Neuronal stem cell (in vitro differentiated cells): Measurements from ENCODE around the gene SAMD14.

Experiments
- DNase-seq: peaks from one replicate; pipeline ENCODE4 v3.0.0-alpha.2; 2013; ENCODE audit warnings: low spot score
- H2AFZ ChIP-seq: one replicate; pipeline ENCODE4 v1.6.1; 2013; ENCODE audit warnings: mild to moderate bottlenecking, low read length, inconsistent platforms
- H2AK5ac ChIP-seq: 2 replicates; pipeline ENCODE4 v1.6.1; 2013; ENCODE audit warnings: low read depth, mild to moderate bottlenecking, inconsistent platforms, low read length, moderate library complexity, mixed read lengths
- H2BK120ac ChIP-seq: 2 replicates; pipeline ENCODE4 v1.6.1; 2013; ENCODE audit warnings: low read depth, mild to moderate bottlenecking, inconsistent platforms, low read length, moderate library complexity, mixed read lengths
- H2BK12ac ChIP-seq: one replicate; pipeline ENCODE4 v1.6.1; 2013; ENCODE audit warnings: low read length, inconsistent platforms
- H2BK15ac ChIP-seq: 2 replicates; pipeline ENCODE4 v1.6.1; 2013; ENCODE audit warnings: mild to moderate bottlenecking, low read length, inconsistent platforms, mixed read lengths
- H2BK5ac ChIP-seq: one replicate; pipeline ENCODE4 v1.6.1; 2013; ENCODE audit warnings: inconsistent platforms, mild to moderate bottlenecking, low read length, moderate library complexity
- H3K14ac ChIP-seq: one replicate; pipeline ENCODE4 v1.6.1; 2013; ENCODE audit warnings: low read length, inconsistent platforms
- H3K18ac ChIP-seq: 2 replicates; pipeline ENCODE4 v1.6.1; 2013; ENCODE audit warnings: low read length, inconsistent platforms
- H3K23ac ChIP-seq: 2 replicates; pipeline ENCODE4 v1.6.1; 2013; ENCODE audit warnings: low read depth, mild to moderate bottlenecking, mixed read lengths, low read length, inconsistent platforms; ENCODE audit not compliant: poor library complexity
- H3K27ac ChIP-seq: replicated peaks from 3 replicates; pipeline ENCODE4 v1.5.1; 2013; ENCODE audit warnings: low read length, inconsistent platforms
- H3K27me3 ChIP-seq, 3 experiments: 2 replicates each; pipeline ENCODE4 v1.6.1; 2013; ENCODE audit warnings: low read length in 3 of 3, mild to moderate bottlenecking in 2 of 3, inconsistent platforms in 1 of 3, low read depth in 1 of 3, mixed read lengths in 1 of 3, moderate library complexity in 1 of 3; ENCODE audit not compliant: control insufficient read depth in 3 of 3, insufficient read depth in 3 of 3
- H3K36me3 ChIP-seq, 2 donors: replicated peaks in 1 of 2; 2 replicates each; pipeline ENCODE4 v1.6.1; 2013; ENCODE audit warnings: low read length in 2 of 2; ENCODE audit not compliant: control insufficient read depth in 2 of 2, insufficient read depth in 2 of 2
- H3K4ac ChIP-seq: 2 replicates; pipeline ENCODE4 v1.6.1; 2013; ENCODE audit warnings: inconsistent platforms, mild to moderate bottlenecking, low read length, moderate library complexity
- H3K4me1 ChIP-seq, 2 donors: 1 replicate in 1 of 2; 2 replicates in 1 of 2; pipeline ENCODE4 v1.6.1; 2013; ENCODE audit warnings: low read length in 2 of 2, low read depth in 1 of 2; ENCODE audit not compliant: control insufficient read depth in 2 of 2, insufficient read depth in 1 of 2
- H3K4me2 ChIP-seq: one replicate; pipeline ENCODE4 v1.6.1; 2013; ENCODE audit warnings: mild to moderate bottlenecking, low read length, inconsistent platforms; ENCODE audit not compliant: insufficient read depth, poor library complexity, severe bottlenecking
- H3K4me3 ChIP-seq, 2 donors: 2 replicates each; pipeline ENCODE4 v1.5.1; 2013; ENCODE audit warnings: low read length in 2 of 2, mild to moderate bottlenecking in 2 of 2, inconsistent platforms in 1 of 2, moderate library complexity in 1 of 2
- H3K79me1 ChIP-seq: one replicate; pipeline ENCODE4 v1.6.1; 2013; ENCODE audit warnings: low read depth, mild to moderate bottlenecking, inconsistent platforms, low read length, moderate library complexity
- H3K9ac ChIP-seq: one replicate; pipeline ENCODE4 v1.6.1; 2013; ENCODE audit warnings: mild to moderate bottlenecking, low read depth, low read length, inconsistent platforms; ENCODE audit not compliant: poor library complexity
- H3K9me3 ChIP-seq, 2 donors: replicated peaks in 1 of 2; 2 replicates each; pipeline versions ENCODE3 to v1.6.1; 2013; ENCODE audit warnings: low read length in 2 of 2, mild to moderate bottlenecking in 2 of 2, inconsistent platforms in 1 of 2, low read depth in 1 of 2, mixed read lengths in 1 of 2, moderate library complexity in 1 of 2; ENCODE audit not compliant: control insufficient read depth in 2 of 2, insufficient read depth in 1 of 2
- H4K8ac ChIP-seq: one replicate; pipeline ENCODE4 v1.6.1; 2013; ENCODE audit warnings: low read depth, mild to moderate bottlenecking, inconsistent platforms, low read length, moderate library complexity
- H4K91ac ChIP-seq: one replicate; pipeline ENCODE4 v1.6.1; 2013; ENCODE audit warnings: low read length, low read depth, mild to moderate bottlenecking, inconsistent platforms; ENCODE audit not compliant: poor library complexity
- WGBS, 2 donors: extraction: QIAGEN DNeasy Blood & Tissue Kit; methylation state at CpG; one replicate each; pipeline ENCODE4 v1.1.7; 2013; ENCODE audit warnings: missing lambda C conversion rate in 2 of 2, mixed read lengths in 1 of 2; ENCODE audit not compliant: insufficient read length in 2 of 2, insufficient replicate concordance in 1 of 2; ENCODE audit errors: extremely low coverage in 2 of 2; 5-methylcytosine and 5-hydroxymethylcytosine counted together

The SAMD14 gene

GRCh38 chr17:50151041-50151936, 21.3 kb upstream of the SAMD14 start:
- H3K9ac ChIP-seq, result peak overlapping the region; percentile 60
- H3K4me1 ChIP-seq, result peaks cover 20 to 26% of the 10 kb centered on the region in 2 donors
- H3K18ac ChIP-seq, result peak overlapping the region; percentile 21
- H3K9me3 ChIP-seq, result no peaks in the 10 kb centered on the region
- H3K4me3 ChIP-seq, result peak overlapping the region; percentile 73 to 92
- H2AK5ac ChIP-seq, result peak overlapping the region; percentile 15
- peaks cover 17% of the 10 kb centered on the region for H3K79me1 ChIP-seq
- no peak overlapping the region for H3K23ac ChIP-seq
- no peaks in the 10 kb centered on the region for H3K27me3 ChIP-seq
- WGBS, 2 donors, result no CpG with 5 or more reads among the region's 40 CpGs
- H2BK15ac ChIP-seq, result peak overlapping the region; percentile 41
- H3K4me2 ChIP-seq, result peak overlapping the region; percentile 87
- H3K36me3 ChIP-seq, result peaks cover 0 to 6% of the 10 kb centered on the region in 2 donors
- peak overlapping the region; percentile 57 for H2BK5ac ChIP-seq
- no peak overlapping the region for H4K8ac ChIP-seq
- no peak overlapping the region for H3K4ac ChIP-seq
- H2BK12ac ChIP-seq, result no peak overlapping the region
- no peak overlapping the region for H4K91ac ChIP-seq
- peak overlapping the region; percentile 79 for H2AFZ ChIP-seq
- no peak overlapping the region for H3K14ac ChIP-seq
- H2BK120ac ChIP-seq, result no peak overlapping the region
- H3K27ac ChIP-seq, result peak overlapping the region; percentile 80
- DNase-seq, result peak; percentile 90

- peak within 1 kb of the TSS; percentile 87 for H3K23ac ChIP-seq
- peak within 1 kb of the TSS; percentile 97 for H3K4me2 ChIP-seq
- peak within 1 kb of the TSS; percentile 73 to 92 for H3K4me3 ChIP-seq
- peaks cover 0 to 14% of the 10 kb centered on the region in 2 donors for H3K36me3 ChIP-seq
- peaks cover 20 to 27% of the 10 kb centered on the region in 2 donors for H3K4me1 ChIP-seq
- H3K18ac ChIP-seq, result peak within 1 kb of the TSS; percentile 95
- peak within 1 kb of the TSS; percentile 95 for H2AK5ac ChIP-seq
- H3K14ac ChIP-seq, result peak within 1 kb of the TSS; percentile 77
- H2BK120ac ChIP-seq, result no peak within 1 kb of the TSS
- DNase-seq, result no peak
- H3K9ac ChIP-seq, result peak within 1 kb of the TSS; percentile 99
- no peak within 1 kb of the TSS for H4K91ac ChIP-seq
- no peak within 1 kb of the TSS for H4K8ac ChIP-seq
- no peak within 1 kb of the TSS for H3K4ac ChIP-seq
- H3K27ac ChIP-seq, result peak within 1 kb of the TSS; percentile 80
- H3K9me3 ChIP-seq, result no peaks in the 10 kb centered on the region
- no peak within 1 kb of the TSS for H2BK12ac ChIP-seq
- peak within 1 kb of the TSS; percentile 80 for H2BK5ac ChIP-seq
- H2BK15ac ChIP-seq, result peak within 1 kb of the TSS; percentile 76
- no peaks in the 10 kb centered on the region for H3K27me3 ChIP-seq
- peaks cover 19% of the 10 kb centered on the region for H3K79me1 ChIP-seq
- H2AFZ ChIP-seq, result peak within 1 kb of the TSS; percentile 79
- WGBS, 2 donors, result no CpG with 5 or more reads among the region's 69 CpGs
These were observed 20.5 kb upstream of the SAMD14 start, which contains the start of gene PPP1R9B for GRCh38 chr17:50150354-50151040. Gene PPP1R9B (minus strand): TSS chr17:50150677. CDS start chr17:50150513, 164 bp downstream.

GRCh38 chr17:50149417-50150353, 19.7 kb upstream of the SAMD14 start:
- peak overlapping the region; percentile 99 for H3K9ac ChIP-seq
- H3K14ac ChIP-seq, result peak overlapping the region; percentile 77
- H2BK12ac ChIP-seq, result no peak overlapping the region
- H2BK15ac ChIP-seq, result peak overlapping the region; percentile 76
- H3K4ac ChIP-seq, result no peak overlapping the region
- peaks cover 6 to 22% of the 10 kb centered on the region in 2 donors for H3K36me3 ChIP-seq
- H4K91ac ChIP-seq, result no peak overlapping the region
- no peaks in the 10 kb centered on the region for H3K27me3 ChIP-seq
- H2AK5ac ChIP-seq, result peak overlapping the region; percentile 95
- H3K4me3 ChIP-seq, result peak overlapping the region; percentile 73 to 92
- peak overlapping the region; percentile 79 for H2AFZ ChIP-seq
- no peaks in the 10 kb centered on the region for H3K9me3 ChIP-seq
- H3K23ac ChIP-seq, result peak overlapping the region; percentile 87
- H3K18ac ChIP-seq, result peak overlapping the region; percentile 95
- peaks cover 19% of the 10 kb centered on the region for H3K79me1 ChIP-seq
- no CpG with 5 or more reads among the region's 123 CpGs for WGBS, 2 donors
- H4K8ac ChIP-seq, result no peak overlapping the region
- DNase-seq, result no peak
- no peak overlapping the region for H3K27ac ChIP-seq
- H2BK5ac ChIP-seq, result peak overlapping the region; percentile 80
- peaks cover 17 to 27% of the 10 kb centered on the region in 2 donors for H3K4me1 ChIP-seq
- no peak overlapping the region for H2BK120ac ChIP-seq
- peak overlapping the region; percentile 97 for H3K4me2 ChIP-seq
